Neural progenitor cell (in vitro differentiated cells): ENCODE data around the gene CRYM. TPM values are rescaled to one million over a fixed set of nuclear protein-coding genes. Genes with fewer than 3 reads are reported as not detected.

ENCODE experiments used
- DNase-seq: peaks from one replicate; pipeline ENCODE4 v3.0.0-alpha.2; 2016; ENCODE audit warnings: low spot score
- H2AFZ ChIP-seq: fragments of 200-600 bp; sonication (generic); replicated peaks from 2 replicates; pipeline ENCODE4 v1.6.1; 2016; ENCODE audit warnings: antibody characterized with exemption
- H3F3A ChIP-seq: fragments of 200-600 bp; sonication (generic); 2 replicates; pipeline ENCODE4 v1.6.1; 2016; ENCODE audit warnings: antibody characterized with exemption, low read depth
- H3K27ac ChIP-seq: fragments of 200-600 bp; sonication (generic); 2 replicates; pipeline ENCODE4 v1.5.1; 2016; ENCODE audit warnings: mild to moderate bottlenecking
- H3K27me3 ChIP-seq: fragments of 200-600 bp; sonication (generic); 2 replicates; pipeline ENCODE4 v1.6.1; 2016; ENCODE audit warnings: mild to moderate bottlenecking, moderate library complexity
- H3K36me3 ChIP-seq: fragments of 200-600 bp; sonication (generic); 2 replicates; pipeline ENCODE4 v1.5.1; 2016
- H3K4me1 ChIP-seq: fragments of 200-600 bp; sonication (generic); 2 replicates; pipeline ENCODE4 v1.6.1; 2016; ENCODE audit warnings: mixed run types
- H3K4me2 ChIP-seq: fragments of 200-600 bp; sonication (generic); 2 replicates; pipeline ENCODE4 v1.6.1; 2016
- H3K4me3 ChIP-seq: fragments of 200-600 bp; sonication (generic); 2 replicates; pipeline ENCODE4 v1.5.1; 2016
- H3K79me2 ChIP-seq: fragments of 200-600 bp; sonication (generic); 2 replicates; pipeline ENCODE4 v1.6.1; 2016; ENCODE audit warnings: low read depth
- H3K9ac ChIP-seq: fragments of 200-600 bp; sonication (generic); 2 replicates; pipeline ENCODE4 v1.6.1; 2016
- H3K9me3 ChIP-seq: fragments of 200-600 bp; sonication (generic); 2 replicates; pipeline ENCODE4 v1.5.1; 2016; ENCODE audit warnings: low read depth
- H4K20me1 ChIP-seq: fragments of 200-600 bp; sonication (generic); 2 replicates; pipeline ENCODE4 v1.6.1; 2016; ENCODE audit warnings: low read depth
- H3K27ac Mint-ChIP-seq: 3 replicates; pipeline ENCODE4 v1.8.0; 2021; ENCODE audit warnings: mixed read lengths
- H3K27me3 Mint-ChIP-seq: 2 replicates; pipeline ENCODE4 v1.8.0; 2022; ENCODE audit warnings: low read depth, mild to moderate bottlenecking, inconsistent platforms, moderate library complexity, mixed read lengths; ENCODE audit not compliant: insufficient read depth
- H3K36me3 Mint-ChIP-seq: 3 replicates; pipeline ENCODE4 v1.8.0; 2021; ENCODE audit warnings: mixed read lengths
- H3K4me1 Mint-ChIP-seq: 3 replicates; pipeline ENCODE4 v1.8.0; 2021; ENCODE audit warnings: mixed read lengths
- H3K4me3 Mint-ChIP-seq: 3 replicates; pipeline ENCODE4 v1.8.0; 2021; ENCODE audit warnings: mild to moderate bottlenecking, moderate library complexity, mixed read lengths
- H3K9me3 Mint-ChIP-seq: 3 replicates; pipeline ENCODE4 v1.8.0; 2020; ENCODE audit warnings: mixed read lengths
- CTCF ChIP-seq: fragments of 200-600 bp; sonication (generic); IDR thresholded peaks from 2 replicates; pipeline ENCODE4 v1.5.1; 2017; ENCODE audit warnings: antibody characterized with exemption, mild to moderate bottlenecking
- EZH2 ChIP-seq: fragments of 200-600 bp; sonication (generic); IDR thresholded peaks from 2 replicates; pipeline ENCODE4 v1.6.1; 2017; ENCODE audit warnings: antibody characterized with exemption, mild to moderate bottlenecking, moderate library complexity
- EZH2phosphoT487 ChIP-seq: fragments of 200-600 bp; sonication (generic); IDR thresholded peaks from 2 replicates; pipeline ENCODE4 v1.6.1; 2017; ENCODE audit warnings: antibody characterized with exemption
- total RNA-seq: library from RNA; depleted of rRNA; stranded (reverse); fragments of >200 nt; gene quantifications from 2 replicates; pipeline ENCODE4 v1.2.3, GENCODE V29; 2015; ENCODE audit warnings: low replicate concordance

The CRYM gene
- total RNA-seq, 1 donor from 2014 or later: 0.36 TPM

DNA sequence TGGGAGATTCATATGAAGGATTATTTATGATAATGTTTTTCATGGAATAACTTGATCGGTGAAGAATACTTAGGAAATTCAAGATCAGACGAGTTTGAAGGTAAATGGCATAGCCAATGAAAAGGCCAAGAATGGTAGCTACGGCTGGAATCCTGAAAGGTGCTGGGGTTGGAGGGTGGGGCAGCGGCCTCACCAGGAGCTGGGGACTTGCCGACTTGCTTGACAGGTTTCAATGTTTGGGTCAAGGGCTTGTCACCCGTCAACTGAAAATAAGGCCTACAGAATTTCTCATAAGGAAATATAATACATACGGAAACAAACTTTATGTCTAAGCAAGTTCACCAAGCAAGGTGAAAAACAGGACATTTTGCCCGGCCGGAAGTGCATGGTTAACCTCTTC, 9.9 kb downstream of the CRYM start:
- no peaks in the 10 kb centered on the region for H4K20me1 ChIP-seq
- no peaks in the 10 kb centered on the region for H3K79me2 ChIP-seq
- no peak overlapping the region for H3K9ac ChIP-seq
- H3K9me3 Mint-ChIP-seq: no peaks in the 10 kb centered on the region
- peaks cover 13% of the 10 kb centered on the region for H3K27me3 Mint-ChIP-seq
- H3K36me3 ChIP-seq: no peaks in the 10 kb centered on the region
- no peaks in the 10 kb centered on the region for H3K36me3 Mint-ChIP-seq
- H3K27me3 ChIP-seq: no peaks in the 10 kb centered on the region
- H3K27ac ChIP-seq: no peak overlapping the region
- H3K9me3 ChIP-seq: no peaks in the 10 kb centered on the region
- H3F3A ChIP-seq: peaks cover 6% of the 10 kb centered on the region
- no peak for DNase-seq
- TF ChIP-seq CTCF (no peak), EZH2phosphoT487 (no peak), EZH2 (no peak)
- no peak overlapping the region for H3K27ac Mint-ChIP-seq
- H3K4me3 Mint-ChIP-seq: no peak overlapping the region
- H3K4me1 Mint-ChIP-seq: peaks cover 17% of the 10 kb centered on the region
- no peak overlapping the region for H3K4me2 ChIP-seq
- H3K4me1 ChIP-seq: peaks cover 12% of the 10 kb centered on the region
- H3K4me3 ChIP-seq: no peak overlapping the region
- H2AFZ ChIP-seq: no peak overlapping the region

DNA sequence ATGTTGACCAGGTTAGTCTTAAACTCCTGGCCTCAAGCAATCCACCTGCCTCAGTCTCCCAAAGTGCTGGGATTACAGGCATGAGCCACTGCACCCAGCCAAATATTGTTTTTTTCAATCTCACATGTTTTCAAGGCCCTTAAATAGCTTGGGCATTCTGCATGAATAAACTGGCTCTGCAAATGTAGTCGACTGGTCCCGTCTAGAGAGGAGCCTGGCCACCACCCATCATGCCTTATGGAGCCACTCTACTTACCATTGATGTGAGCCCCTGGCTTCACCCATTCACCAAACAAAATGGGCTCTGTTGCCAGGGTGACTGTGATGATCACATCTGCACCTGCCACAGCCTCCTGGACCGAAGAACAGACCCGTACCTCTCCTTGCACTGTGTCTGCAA, 10.8 kb downstream of the CRYM start:
- H3K4me1 ChIP-seq: peaks cover 11% of the 10 kb centered on the region
- Mint-ChIP-seq H3K36me3 (no peaks in the 10 kb centered on the region), H3K4me1 (peaks cover 17% of the 10 kb centered on the region), H3K27ac (no peak overlapping the region), H3K4me3 (no peak overlapping the region), H3K9me3 (no peaks in the 10 kb centered on the region), H3K27me3 (peaks cover 9% of the 10 kb centered on the region)
- H3K9ac ChIP-seq: no peak overlapping the region
- no peaks in the 10 kb centered on the region for H3K36me3 ChIP-seq
- no peak overlapping the region for H2AFZ ChIP-seq
- H3K4me3 ChIP-seq: no peak overlapping the region
- TF ChIP-seq EZH2 (no peak), CTCF (no peak), EZH2phosphoT487 (no peak)
- H3K4me2 ChIP-seq: no peak overlapping the region
- DNase-seq: no peak
- peaks cover 6% of the 10 kb centered on the region for H3F3A ChIP-seq
- H3K27me3 ChIP-seq: no peaks in the 10 kb centered on the region
- no peaks in the 10 kb centered on the region for H4K20me1 ChIP-seq
- H3K9me3 ChIP-seq: no peaks in the 10 kb centered on the region
- H3K79me2 ChIP-seq: no peaks in the 10 kb centered on the region
- no peak overlapping the region for H3K27ac ChIP-seq

- Mint-ChIP-seq H3K36me3 (no peaks in the 10 kb centered on the region), H3K27ac (no peak overlapping the region), H3K9me3 (no peaks in the 10 kb centered on the region), H3K27me3 (peaks cover 4% of the 10 kb centered on the region), H3K4me3 (no peak overlapping the region), H3K4me1 (peaks cover 17% of the 10 kb centered on the region)
- H3K27me3 ChIP-seq: no peaks in the 10 kb centered on the region
- no peak overlapping the region for H2AFZ ChIP-seq
- H3K4me1 ChIP-seq: peaks cover 11% of the 10 kb centered on the region
- H3K36me3 ChIP-seq: no peaks in the 10 kb centered on the region
- H3K4me3 ChIP-seq: no peak overlapping the region
- TF ChIP-seq EZH2phosphoT487: no peak
- TF ChIP-seq EZH2: no peak
- no peak for TF ChIP-seq CTCF
- no peak overlapping the region for H3K27ac ChIP-seq
- no peak overlapping the region for H3K4me2 ChIP-seq
- no peaks in the 10 kb centered on the region for H3K79me2 ChIP-seq
- H4K20me1 ChIP-seq: no peaks in the 10 kb centered on the region
- no peak overlapping the region for H3K9ac ChIP-seq
- peaks cover 6% of the 10 kb centered on the region for H3F3A ChIP-seq
- H3K9me3 ChIP-seq: no peaks in the 10 kb centered on the region
- no peak for DNase-seq
Observed at GRCh38 chr16:21265104-21265837, 12.8 kb downstream of the CRYM start.
